PFSK-1 (cell line): Measurements from ENCODE around the gene CD4.

ENCODE experiments used
- FOXP2 ChIP-seq: optimal IDR thresholded peaks from 2 replicates; pipeline ENCODE3; 2011; ENCODE audit warnings: borderline replicate concordance, control low read depth, inconsistent platforms; ENCODE audit not compliant: insufficient read depth; ENCODE audit errors: extremely low read length, extremely low read depth
- POLR2AphosphoS5 ChIP-seq: IDR thresholded peaks from 2 replicates; pipeline ENCODE4 v1.6.1; 2012; ENCODE audit warnings: low read depth, mild to moderate bottlenecking, control low read depth, low read length, moderate library complexity
- SIN3A ChIP-seq: IDR thresholded peaks from 2 replicates; pipeline ENCODE4 v1.6.1; 2012; ENCODE audit warnings: mild to moderate bottlenecking, low read length, moderate library complexity, borderline replicate concordance; ENCODE audit not compliant: insufficient read depth
- TAF1 ChIP-seq: IDR thresholded peaks from 2 replicates; pipeline ENCODE4 v1.6.1; 2012; ENCODE audit warnings: low read length, control low read depth, borderline replicate concordance; ENCODE audit not compliant: insufficient read depth
- TF ChIP-seq, protein P1 (sequence below), 2 experiments: IDR thresholded peaks; 2 replicates each; pipeline versions ENCODE4 v1.6.1 to v1.8.0; 2011 to 2012; ENCODE audit warnings: low read depth in 2 of 2, low read length in 2 of 2, control low read depth in 1 of 2, inconsistent platforms in 1 of 2, mild to moderate bottlenecking in 1 of 2, moderate library complexity in 1 of 2; ENCODE audit not compliant: insufficient read depth in 1 of 2

CD4 gene

DNA sequence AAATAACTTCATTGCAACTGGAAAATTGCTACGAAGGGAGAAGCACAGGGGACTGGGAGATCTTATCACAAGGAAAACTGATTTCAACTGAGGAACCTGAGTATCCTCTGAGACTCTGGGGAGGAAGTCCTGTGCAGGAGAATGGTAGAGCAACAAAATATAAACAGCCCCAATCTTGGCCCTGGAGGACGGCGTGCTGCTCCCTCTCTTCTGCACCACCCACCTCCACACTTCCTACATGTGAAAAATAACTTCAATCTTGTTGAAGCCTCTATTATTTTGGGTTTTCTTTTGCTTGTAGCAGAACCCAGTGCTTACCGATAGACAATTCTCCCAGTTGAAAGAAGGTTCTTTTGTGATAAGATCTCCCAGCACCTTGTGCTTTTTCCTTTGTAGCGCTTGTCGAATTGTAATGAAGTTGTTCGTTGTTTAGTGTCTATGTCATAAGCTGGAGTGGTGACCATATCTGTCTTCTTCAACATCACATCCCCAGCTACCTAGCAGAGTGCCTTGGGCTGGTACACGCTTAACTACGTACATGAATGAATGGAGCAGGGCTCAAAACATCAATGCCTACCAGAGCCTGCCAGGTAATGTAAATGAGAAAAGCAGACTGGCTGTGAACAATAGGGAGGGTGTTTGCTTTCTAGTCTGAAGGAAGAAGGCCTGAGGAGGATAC is 2.8 kb upstream of the CD4 start:
- TF ChIP-seq, protein P1, sequence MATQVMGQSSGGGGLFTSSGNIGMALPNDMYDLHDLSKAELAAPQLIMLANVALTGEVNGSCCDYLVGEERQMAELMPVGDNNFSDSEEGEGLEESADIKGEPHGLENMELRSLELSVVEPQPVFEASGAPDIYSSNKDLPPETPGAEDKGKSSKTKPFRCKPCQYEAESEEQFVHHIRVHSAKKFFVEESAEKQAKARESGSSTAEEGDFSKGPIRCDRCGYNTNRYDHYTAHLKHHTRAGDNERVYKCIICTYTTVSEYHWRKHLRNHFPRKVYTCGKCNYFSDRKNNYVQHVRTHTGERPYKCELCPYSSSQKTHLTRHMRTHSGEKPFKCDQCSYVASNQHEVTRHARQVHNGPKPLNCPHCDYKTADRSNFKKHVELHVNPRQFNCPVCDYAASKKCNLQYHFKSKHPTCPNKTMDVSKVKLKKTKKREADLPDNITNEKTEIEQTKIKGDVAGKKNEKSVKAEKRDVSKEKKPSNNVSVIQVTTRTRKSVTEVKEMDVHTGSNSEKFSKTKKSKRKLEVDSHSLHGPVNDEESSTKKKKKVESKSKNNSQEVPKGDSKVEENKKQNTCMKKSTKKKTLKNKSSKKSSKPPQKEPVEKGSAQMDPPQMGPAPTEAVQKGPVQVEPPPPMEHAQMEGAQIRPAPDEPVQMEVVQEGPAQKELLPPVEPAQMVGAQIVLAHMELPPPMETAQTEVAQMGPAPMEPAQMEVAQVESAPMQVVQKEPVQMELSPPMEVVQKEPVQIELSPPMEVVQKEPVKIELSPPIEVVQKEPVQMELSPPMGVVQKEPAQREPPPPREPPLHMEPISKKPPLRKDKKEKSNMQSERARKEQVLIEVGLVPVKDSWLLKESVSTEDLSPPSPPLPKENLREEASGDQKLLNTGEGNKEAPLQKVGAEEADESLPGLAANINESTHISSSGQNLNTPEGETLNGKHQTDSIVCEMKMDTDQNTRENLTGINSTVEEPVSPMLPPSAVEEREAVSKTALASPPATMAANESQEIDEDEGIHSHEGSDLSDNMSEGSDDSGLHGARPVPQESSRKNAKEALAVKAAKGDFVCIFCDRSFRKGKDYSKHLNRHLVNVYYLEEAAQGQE (IDR thresholded peaks at IDR 0.05; ENCODE audit: insufficient read depth in 1 of 2, low read depth in 2 of 2, low read length in 2 of 2), result no peak
- TF ChIP-seq FOXP2 (no peak), POLR2AphosphoS5 (no peak), TAF1 (no peak), SIN3A (no peak)

- TF ChIP-seq, protein P1 (IDR thresholded peaks at IDR 0.05; ENCODE audit: insufficient read depth in 1 of 2, low read depth in 2 of 2, low read length in 2 of 2), result no peak
These were observed 2.0 kb upstream of the CD4 start for GRCh38 chr12:6787309-6787708.

DNA sequence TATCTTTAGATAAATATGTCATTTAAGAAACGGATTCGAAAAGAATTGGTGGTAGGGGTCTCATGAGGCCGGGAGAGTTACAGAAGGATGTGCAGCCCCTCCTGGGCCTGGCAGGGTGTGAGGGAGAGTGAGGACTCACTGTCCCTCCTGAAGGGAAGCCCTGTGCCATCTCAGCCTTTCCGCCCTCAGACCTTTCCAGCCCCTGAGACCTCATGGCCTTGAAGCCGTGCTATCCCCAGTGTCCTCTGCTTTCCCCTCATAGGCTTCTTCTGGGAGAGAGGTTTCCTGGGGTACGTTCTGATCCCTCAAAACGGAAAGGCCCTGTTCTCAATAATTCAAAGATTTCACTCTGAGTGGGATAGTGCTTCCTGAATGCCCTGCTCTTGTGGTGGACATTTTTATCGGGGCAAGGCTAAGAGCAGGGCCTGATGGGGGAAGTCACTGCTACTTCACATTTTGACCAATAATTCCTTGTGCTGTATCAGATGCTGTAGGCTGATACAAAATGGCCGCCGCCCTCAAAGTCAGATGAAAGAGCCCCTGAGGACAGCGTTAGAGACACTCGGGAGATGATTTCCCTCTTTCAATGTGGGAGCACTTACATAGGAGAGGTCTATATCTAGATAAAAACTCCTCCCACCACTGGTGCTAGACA is 1.3 kb downstream of the CD4 start:
- TF ChIP-seq FOXP2 (no peak), TAF1 (no peak), POLR2AphosphoS5 (no peak), SIN3A (no peak)
- TF ChIP-seq, protein P1 (IDR thresholded peaks at IDR 0.05; ENCODE audit: insufficient read depth in 1 of 2, low read depth in 2 of 2, low read length in 2 of 2), result no peak

- TF ChIP-seq POLR2AphosphoS5 (no peak), SIN3A (no peak), FOXP2 (no peak), TAF1 (no peak)
- TF ChIP-seq, protein P1 (IDR thresholded peaks at IDR 0.05; ENCODE audit: insufficient read depth in 1 of 2, low read depth in 2 of 2, low read length in 2 of 2), result no peak
These were observed 2.7 kb downstream of the CD4 start for GRCh38 chr12:6791931-6792520.
